ENCODE data around the gene ASTN2.
"Not testable (repeated sequence)": the region's sequence is repeated elsewhere in the genome, so short reads cannot be mapped to it uniquely, and the experiment has no call there.

ASTN2 gene

DNA sequence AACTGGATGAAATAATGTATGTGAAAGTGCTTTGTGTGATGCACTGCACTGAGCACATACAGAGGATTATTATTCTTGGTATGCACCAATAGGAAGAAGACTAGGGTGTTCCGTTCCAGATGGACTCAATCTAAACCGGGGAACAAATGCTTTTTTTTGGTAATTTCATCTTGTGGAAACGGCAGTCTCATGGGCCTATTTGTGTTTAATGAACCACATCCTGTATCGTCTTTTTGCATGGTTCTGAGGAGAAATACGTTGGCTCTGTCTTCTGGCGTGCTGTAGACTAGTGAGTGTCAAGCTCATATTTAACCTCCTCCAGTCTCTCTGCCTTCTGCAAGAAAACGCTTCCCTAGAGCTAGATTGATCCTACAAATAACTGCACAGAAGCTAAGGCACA, 697.7 kb downstream of the ASTN2 start:
- no peak for DNase-seq

DNA sequence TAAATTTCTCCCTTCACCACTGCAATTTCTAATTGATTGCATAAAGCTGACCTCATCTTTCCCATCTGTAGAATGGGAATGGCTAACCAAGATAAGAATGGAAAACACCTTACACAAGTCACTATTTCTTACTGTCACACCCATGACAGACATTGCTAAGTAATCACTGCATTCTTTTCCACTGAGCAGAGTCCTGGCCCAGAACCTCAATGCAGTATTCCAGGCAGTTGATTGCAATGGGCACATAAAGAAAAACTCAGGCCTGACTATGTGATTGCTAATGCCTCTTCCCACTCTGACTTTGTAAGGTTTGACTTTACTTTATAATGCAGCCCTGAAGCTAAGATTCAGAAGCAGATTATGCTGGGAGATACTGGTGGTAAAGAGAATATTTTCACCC, 698.4 kb downstream of the ASTN2 start:
- no peak for DNase-seq

DNA sequence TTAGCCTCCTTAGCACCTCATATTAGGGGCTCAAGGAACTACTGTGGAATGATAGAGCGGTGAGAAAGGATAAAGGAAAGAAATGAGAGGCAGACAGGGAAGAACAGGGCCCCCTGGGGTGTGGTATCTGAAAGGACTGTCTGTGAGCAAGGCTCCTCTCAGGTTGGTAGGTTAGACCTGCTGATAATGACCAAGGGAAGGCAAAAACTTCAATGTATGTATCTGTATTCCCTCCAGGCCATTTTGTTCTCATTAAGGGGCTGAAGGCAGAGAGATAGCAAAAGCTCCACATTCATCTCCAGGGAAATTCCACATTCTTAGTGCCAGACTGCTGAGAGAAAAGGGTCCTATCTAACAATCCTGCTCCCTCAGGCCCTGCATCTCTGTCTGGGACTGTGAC, 699.1 kb downstream of the ASTN2 start:
- DNase-seq, result no peak

DNA sequence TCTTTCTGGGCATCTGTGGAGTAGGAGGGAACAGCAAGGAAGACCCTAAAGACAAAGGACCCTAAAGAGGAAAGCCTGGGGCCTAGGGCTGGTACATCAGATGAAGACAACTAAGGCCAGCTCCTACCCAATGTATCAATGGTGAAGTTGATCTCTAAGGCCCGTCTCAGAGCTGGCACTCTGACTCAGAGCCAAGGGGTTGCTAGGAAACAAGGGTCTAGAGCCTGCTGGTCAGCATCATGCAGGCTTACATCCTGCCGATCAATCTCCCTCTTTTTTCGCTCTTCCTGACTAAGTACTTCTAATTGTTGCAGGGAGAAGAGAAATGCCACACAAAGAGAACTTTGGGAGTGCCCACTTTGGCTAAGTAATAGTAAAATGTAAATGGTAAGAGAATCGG, 701.6 kb downstream of the ASTN2 start:
- DNase-seq, result no peak

DNA sequence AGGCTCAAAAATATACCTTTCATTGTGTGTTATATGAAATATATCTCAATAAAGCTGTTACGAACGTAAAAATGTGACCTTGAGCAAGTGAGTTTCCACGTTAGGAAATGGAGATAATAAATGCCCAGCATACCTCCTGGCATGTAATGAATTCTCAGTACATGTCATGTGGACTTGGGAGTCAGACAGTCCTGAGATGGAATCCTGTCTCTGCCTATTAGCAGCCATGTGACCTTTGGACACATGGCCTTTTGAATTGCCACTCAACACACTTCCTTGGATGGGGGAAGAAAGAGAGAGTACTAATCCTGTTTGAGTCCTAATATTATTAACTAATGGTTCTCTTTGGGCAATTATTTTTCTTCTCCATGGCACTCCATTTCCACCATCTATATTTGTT, 702.1 kb downstream of the ASTN2 start:
- no peak for DNase-seq

DNA sequence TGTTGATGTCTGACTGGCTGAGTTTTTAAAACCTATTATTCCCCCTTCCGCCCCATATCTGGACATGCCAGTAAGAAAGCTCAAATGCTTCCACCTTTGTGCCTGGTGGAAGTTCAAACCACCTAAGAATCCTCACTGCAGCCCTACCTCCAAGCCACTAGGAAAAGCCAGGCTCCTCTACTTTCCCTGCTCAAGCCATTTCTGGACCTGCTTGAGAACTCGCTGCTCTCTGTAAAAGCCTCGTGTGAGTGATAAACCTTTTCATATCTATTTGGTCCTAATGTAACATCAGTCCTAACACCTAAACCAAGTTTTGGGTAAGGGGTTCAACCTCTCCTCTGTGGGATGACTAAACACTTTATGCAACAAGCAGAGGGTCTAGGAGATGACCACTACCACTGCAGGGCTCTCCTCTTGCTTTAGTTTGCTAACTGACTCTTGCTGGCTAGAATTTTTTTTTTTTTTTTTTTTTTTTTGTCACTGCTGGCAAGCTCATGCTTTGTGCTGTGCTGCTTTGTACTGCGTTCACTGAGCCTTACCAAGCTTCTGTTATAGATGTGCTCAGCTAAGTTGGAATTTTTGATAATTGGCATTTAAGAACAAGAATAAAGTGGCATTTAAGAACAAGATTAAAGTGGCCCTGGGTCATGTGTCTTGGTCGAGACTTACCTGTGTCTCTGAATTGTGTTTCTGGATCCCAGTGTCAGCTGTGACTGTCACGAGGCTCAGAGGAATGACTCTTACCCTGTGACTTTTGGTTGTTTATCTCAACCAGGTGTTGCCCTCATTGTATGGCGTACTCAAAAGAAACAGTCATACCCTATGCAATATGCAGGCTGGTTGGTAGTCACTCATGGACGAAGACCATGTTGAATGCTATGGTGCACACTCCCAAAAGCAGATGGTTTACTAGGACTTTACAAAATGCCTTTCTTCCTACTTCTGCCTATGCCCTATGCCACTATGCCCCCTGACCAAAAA, 708.3 kb downstream of the ASTN2 start:
- no peak for DNase-seq

DNA sequence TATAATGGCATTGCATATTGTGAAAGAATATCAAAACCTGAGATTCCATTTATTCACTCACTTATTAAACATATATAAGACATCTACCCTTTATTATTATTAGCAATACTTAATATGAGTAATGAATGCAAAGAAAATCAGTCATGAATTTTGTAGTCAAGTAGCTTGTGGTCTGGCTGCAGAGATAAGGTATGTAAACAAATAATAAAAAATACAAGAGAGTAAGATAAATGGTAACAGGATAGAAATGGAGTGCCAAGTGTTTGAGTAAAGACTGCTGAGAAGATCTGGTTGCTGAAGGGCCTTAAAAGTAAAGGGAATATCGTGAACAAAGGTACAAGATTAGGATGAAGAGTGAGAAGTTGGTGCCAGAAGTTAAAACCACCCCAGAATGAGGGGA, 709.3 kb downstream of the ASTN2 start:
- no peak for DNase-seq

DNA sequence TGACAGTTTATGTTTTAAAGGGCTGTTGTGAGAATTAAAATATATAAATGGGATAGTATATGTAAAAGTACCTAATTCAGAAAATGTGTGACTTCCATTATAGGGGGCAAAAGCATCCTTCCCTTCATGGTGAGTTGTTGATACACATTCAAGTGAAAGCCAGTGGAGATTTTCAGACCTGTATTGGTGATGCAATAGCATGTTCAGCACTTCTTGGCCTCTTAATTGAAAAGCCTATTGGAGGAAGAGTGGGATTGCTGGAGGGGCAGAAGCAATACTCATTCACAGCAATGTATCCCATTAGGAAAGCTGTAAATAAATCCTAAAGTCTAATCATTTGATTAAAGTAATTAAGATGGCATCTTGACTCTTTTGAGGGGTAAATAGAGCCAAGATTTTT, 710.4 kb downstream of the ASTN2 start:
- DNase-seq, result no peak

DNA sequence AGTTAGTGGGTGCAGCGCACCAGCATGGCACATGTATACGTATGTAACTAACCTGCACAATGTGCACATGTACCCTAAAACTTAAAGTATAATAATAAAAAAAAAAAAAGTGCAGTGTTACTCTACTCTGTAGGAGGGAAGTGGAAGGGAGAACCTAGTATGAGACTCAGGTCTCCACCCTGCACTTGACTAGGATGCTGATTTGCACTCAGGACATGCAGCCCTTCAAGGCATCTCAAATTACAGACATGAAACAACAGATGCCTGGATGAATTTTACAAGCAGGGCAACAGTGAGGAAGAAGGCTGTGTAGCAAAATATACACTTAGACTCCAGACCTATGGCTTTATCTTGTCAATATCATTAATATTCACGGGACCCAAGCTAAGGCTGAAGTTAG, 711.2 kb downstream of the ASTN2 start:
- no peak for DNase-seq

DNA sequence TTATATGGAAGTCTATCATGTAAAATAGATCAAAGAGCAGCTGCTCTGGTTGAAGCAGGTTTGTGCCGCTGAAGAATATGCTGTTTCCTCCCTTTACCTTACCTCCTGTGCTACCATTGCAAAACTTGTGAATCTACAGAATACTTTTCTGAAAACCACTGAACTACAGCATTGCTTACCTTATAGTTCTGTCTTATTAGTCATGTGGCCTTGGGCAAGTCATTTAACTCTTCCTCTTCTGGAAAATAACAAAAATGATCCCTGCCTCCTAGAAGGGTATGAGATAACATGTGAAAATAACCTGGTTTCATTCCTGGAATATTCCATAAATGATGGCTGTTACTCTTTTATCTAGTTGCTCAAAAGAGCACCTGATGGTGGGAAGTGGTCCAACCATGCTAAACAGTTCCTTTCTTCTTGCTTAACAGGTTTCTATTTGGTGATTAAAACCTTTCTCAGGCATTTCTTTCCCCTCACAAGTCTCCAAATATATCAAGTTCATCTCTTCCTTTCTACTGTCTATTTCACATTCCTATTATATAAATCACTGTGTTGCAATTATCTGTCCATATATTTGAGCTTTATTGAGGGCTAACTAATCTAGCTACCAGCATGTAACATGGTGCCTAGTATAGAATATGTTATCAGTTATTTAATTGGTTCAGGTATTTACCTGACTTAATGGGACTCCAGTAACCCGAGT, 712.8 kb downstream of the ASTN2 start:
- DNase-seq, result no peak

DNA sequence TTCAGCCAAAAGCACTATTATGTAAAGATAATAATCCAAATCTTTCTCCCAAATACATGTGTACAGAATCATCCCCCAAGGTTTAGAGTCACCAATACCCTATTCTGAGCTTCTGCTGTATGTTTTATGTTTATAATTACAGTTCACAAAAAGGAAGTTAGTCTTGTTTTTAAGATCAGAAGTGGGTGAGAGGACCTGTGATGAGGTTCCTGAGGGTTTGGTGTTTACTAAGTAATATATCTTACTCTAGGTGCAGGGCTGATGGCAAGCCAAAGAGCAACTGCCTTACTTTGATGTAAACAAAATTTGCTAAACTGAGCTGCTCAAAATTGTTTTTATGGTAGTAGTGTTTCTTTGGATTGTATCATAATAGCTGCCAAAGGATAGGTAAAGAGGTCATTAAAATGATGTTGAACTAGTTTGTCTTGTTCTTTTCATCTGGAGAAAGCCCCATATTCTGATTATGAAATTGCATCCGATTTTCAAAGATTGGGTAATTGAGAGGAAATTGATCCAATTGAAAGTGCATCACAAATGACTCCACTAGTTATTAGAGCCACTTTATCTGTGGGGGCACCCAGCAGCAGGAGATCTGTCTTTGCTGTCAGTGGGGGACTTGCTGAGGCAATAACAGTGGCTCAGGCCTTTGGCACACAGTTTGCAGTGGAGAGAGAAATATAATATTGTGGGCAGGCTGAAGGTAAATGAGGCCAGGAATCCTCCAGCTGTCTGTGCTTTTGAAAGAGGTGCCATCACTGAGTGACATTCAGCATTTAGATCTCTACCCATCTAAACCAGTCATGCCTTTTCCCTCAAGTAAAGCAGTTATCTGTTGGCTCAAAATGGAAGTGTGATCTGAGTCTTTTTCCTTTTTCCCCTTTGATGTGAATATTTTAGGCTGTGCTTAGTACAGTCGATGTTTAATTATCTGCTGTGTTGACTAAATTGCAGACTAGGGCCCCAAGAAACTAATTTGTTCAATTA, 713.7 kb downstream of the ASTN2 start:
- DNase-seq, result no peak

DNA sequence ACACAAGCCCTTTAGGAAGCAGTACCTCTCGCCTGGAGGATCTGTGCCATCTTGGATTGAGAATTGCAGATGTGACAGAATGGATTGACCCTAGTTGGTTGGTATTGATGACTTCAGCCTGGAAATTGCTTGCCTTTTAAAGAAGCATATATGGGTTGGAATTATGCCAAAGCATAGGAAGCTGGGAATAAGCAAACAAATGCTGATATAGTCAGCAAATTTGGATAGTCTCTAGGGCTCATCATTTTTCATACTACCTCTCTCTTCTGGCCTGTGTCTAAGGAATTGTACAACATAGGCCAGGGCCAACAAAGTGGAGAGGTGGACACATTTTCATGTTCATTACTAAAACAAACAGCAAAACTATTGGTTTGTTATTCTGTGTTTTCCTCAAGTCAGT, 714.6 kb downstream of the ASTN2 start:
- DNase-seq, result no peak

DNA sequence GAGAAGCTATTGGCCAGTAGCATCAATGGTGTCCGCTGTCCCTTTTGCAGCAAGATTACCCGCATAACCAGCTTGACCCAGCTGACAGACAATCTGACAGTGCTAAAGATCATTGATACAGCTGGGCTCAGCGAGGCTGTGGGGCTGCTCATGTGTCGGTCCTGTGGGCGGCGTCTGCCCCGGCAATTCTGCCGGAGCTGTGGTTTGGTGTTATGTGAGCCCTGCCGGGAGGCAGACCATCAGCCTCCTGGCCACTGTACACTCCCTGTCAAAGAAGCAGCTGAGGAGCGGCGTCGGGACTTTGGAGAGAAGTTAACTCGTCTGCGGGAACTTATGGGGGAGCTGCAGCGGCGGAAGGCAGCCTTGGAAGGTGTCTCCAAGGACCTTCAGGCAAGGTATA, 717.0 kb downstream of the ASTN2 start:
- no peak for DNase-seq

DNA sequence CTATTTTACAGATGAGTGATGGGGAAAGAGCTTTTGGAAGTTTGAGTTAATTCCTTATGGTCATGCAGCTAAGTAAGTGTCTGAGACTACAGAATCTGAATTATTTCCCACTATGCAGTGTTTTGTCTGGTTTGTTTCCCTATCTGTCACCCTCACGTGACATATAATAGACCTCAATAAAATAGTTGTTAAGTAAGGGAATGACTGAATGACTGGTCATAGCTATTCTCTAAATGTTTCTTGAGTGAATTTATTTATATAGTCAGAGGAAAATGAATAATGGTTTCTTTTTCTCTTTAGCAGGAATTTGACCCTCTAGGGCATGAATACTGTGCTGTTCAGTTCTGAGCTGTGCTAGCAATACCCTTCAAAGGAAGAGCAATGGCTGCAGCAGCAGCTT, 717.5 kb downstream of the ASTN2 start:
- no peak for DNase-seq

DNA sequence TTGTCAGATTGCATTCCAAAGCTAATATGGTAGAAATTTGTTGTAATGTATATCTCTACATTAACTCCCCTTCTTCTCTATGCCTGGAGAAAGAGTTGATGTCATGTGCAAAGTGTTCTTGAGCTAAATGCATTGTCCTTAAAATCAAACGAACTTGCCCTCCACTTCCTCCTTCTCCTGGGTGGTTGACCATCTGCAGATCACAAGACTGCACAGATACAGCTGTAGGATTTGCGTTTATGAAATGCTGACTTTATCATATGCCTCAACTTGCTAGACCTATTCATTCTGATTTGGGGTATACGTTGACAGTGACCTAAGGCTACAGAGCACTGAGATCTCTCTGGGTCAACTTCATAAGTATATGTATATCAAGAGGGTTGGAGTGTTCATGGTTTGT, 719.4 kb downstream of the ASTN2 start:
- no peak for DNase-seq

DNA sequence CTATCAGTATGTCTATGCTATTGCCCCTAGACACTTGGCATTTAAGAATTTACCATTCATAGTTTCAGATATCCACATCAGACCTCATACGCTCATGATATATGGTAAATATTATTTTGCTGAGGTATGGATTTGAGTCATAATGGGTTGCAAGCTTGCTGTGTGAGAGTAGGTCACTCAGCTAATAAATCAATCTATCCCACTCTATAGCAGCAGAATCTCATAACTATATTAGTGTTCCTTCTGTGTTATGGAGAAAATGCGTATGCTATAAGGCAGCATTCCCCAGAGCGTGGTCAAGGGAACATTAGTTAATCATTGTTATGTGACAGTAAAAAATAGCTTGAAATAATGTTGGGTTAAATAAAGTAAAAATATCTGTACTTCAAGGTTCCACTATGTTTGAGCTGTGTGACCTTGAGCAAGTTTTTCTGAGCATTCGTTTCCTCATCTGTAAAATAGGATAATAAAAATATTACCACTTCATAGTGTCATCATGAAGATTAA, 720.0 kb downstream of the ASTN2 start:
- no peak for DNase-seq

DNA sequence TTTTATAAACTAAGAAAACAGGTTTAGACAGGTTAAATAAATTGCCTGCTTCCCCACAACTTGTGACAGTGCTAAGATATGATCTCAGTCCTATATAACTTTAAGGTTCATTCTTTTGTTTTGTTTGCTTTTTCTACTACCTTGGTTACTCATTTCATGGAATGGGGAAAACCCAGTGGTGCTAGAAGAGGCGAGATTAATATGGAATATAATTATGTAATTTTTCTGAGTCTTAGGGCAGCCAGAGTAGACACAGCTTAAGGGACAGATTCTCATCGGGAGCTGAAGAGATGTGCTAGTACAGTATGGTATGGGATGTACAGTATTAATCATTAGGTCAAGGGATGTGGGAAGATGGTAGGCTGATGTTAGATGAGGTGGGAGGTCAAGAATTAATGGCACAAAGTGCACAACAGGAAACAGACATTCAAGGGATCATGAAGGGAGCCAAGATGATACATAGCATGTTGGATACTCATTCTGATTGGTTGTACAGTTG, 721.6 kb downstream of the ASTN2 start:
- no peak for DNase-seq

DNA sequence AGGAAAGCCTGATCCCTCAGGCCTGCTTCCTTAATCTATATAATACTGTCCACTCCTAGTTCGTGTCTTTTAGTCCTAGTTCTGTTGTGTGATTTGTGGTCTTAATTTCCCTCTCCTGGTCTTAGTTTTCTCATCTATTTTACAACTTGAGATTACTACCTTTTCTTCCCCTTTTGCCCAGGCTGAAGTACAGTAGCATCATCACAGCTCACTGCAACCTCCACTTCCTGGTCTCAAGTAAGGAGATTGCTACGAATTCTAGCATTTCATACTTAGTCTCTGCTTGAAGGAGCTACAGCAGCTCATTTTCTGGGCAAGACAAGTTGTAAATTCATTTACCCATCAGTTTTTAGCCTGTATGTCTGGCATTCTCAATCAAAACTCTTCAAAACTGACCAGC, 722.2 kb downstream of the ASTN2 start:
- no peak for DNase-seq

DNA sequence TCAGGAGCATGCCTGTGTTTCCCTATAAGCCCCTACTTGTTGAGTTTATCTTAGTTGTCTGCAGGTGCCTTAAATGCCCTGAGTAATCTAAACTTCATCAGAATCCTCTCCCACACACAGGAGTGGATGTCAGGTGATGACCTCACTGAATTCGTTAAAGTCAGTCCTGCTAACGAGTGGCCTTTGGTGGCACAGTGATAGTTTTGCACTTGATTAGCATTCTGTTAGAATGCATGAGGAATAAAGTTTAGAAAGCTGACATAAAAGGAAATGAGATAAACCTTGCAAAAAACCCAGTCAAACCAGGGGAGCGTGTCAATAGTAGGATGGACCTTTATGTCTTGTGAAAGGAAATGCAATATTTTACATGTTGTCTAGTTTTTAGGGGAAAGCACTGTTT, 723.2 kb downstream of the ASTN2 start:
- DNase-seq, result no peak

DNA sequence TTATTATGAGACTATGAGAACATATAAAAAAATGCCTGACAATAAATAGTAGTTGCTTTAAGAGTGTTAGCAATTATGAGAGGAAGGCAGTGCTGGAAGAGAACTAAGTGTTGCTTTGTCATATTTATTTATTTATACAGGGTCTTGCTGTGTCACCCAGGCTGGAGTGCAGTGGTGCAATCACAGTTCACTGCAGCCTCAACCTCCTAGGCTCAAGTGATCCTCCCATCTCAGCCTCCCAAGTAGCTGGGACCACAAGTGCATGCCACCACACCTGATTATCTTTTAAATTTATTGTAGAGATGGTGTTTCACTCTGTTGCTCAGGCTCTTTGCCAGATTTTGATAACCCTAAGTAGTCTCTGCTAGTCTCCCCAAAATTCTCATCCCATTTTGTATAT, 724.1 kb downstream of the ASTN2 start:
- not testable (repeated sequence) for DNase-seq

DNA sequence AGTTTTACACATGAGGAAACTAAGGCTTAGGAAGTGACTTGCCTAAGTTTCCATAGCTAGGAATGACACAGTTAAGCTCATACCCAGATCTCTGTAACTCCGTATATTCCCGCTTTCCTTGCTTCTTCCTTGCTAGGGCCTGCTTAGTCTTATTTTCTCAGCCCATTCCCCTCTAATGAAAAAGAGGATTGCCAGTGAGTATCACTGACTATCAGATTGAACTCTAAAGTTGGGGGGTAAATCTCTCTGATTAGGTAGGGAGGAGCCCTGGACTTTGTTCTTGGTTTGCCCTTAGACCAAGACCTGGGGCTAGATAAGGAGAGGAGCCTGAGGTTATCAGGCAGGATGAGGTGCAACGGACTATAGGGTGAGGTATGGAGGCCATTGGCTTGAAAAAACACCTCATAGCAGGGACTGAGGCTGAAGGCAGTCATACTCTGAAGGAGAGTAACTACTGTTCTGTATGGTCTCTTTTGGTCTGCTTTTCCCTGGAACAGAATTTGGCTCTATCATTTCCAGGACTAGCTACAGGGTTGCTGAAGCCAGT, 725.3 kb downstream of the ASTN2 start:
- DNase-seq, result no peak

DNA sequence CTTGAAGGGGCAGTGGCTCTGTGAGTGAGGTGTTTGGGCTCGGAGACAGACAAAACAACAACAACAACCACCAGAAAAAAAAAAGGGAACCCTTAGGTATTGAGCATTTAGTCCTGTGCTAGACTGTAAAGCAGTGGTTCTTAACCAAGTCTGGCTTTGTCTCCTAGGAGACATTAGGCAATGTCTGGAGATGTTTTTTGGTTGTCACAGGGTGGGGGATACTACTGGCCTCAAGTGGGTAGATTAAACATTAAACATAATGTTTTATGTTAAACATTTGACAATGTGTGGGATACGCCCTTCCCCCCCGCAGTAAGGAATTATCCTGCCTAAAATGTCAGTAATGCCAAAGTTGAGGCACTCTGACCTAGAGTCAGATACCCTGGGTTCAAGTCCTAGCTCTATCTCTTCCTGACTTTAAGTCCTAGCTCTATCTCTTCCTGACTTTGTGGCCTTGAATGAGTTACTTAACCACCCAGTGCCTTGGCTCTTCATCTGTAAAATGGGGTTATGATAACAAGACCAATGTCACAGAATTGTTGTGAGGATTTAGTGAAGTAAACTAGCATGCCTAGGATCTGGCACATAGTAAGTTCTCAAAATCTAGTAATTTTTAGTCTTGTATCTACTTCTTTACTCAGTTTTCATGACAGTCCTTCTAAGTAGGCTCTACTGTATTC, 725.9 kb downstream of the ASTN2 start:
- no peak for DNase-seq
